Parathyroid adenoma (tissue), 2 donors: ENCODE measurements around the gene JPH2.

Source experiments
- H2AFZ ChIP-seq: fragments of 300-600 bp; sonication (generic); one replicate; pipeline ENCODE4 v1.7.0; 2017; ENCODE audit warnings: antibody characterized with exemption, mild to moderate bottlenecking
- H3K27ac ChIP-seq: fragments of 300-600 bp; sonication (generic); one replicate; pipeline ENCODE4 v1.7.0; 2017
- H3K27me3 ChIP-seq: fragments of 300-600 bp; sonication (generic); one replicate; pipeline ENCODE4 v1.7.0; 2017; ENCODE audit warnings: low read length; ENCODE audit not compliant: control insufficient read depth, insufficient read depth
- H3K36me3 ChIP-seq: fragments of 300-600 bp; sonication (generic); one replicate; pipeline ENCODE4 v1.7.0; 2017; ENCODE audit warnings: low read length; ENCODE audit not compliant: control insufficient read depth, insufficient read depth
- H3K4me1 ChIP-seq: fragments of 300-600 bp; sonication (generic); one replicate; pipeline ENCODE4 v1.7.0; 2017; ENCODE audit warnings: control low read depth
- H3K4me2 ChIP-seq: fragments of 300-600 bp; sonication (generic); one replicate; pipeline ENCODE4 v1.7.0; 2017; ENCODE audit warnings: low read length
- H3K4me3 ChIP-seq: fragments of 300-600 bp; sonication (generic); one replicate; pipeline ENCODE4 v1.7.0; 2017; ENCODE audit warnings: low read depth, low read length
- H3K79me2 ChIP-seq: fragments of 300-600 bp; sonication (generic); one replicate; pipeline ENCODE4 v1.7.0; 2017; ENCODE audit warnings: control low read depth
- H3K9ac ChIP-seq: fragments of 300-600 bp; sonication (generic); one replicate; pipeline ENCODE4 v1.7.0; 2017; ENCODE audit warnings: mild to moderate bottlenecking
- H3K9me3 ChIP-seq: fragments of 300-600 bp; sonication (generic); one replicate; pipeline ENCODE4 v1.7.0; 2017; ENCODE audit warnings: low read length; ENCODE audit not compliant: control insufficient read depth
- CTCF ChIP-seq: fragments of 300-600 bp; sonication (generic); IDR thresholded peaks from one replicate; pipeline ENCODE4 v1.7.0; 2017; ENCODE audit warnings: antibody characterized with exemption, mild to moderate bottlenecking
- donor health status: primary hyperparathyroidism.

Gene JPH2

GRCh38 chr20:44074252-44075151 lies 112.5 kb downstream of the JPH2 start:
- no peak overlapping the region for H3K4me2 ChIP-seq
- no peaks in the 10 kb centered on the region for H3K9me3 ChIP-seq
- H3K79me2 ChIP-seq = no peaks in the 10 kb centered on the region
- H3K36me3 ChIP-seq = no peaks in the 10 kb centered on the region
- no peak overlapping the region for H3K4me3 ChIP-seq
- no peak overlapping the region for H2AFZ ChIP-seq
- H3K4me1 ChIP-seq = no peaks in the 10 kb centered on the region
- no peak overlapping the region for H3K9ac ChIP-seq
- H3K27ac ChIP-seq = no peak overlapping the region
- TF ChIP-seq CTCF = no peak
- no peaks in the 10 kb centered on the region for H3K27me3 ChIP-seq

GRCh38 chr20:44073675-44074071 lies 113.3 kb downstream of the JPH2 start:
- H3K9ac ChIP-seq = no peak overlapping the region
- H2AFZ ChIP-seq = no peak overlapping the region
- no peak overlapping the region for H3K27ac ChIP-seq
- no peaks in the 10 kb centered on the region for H3K9me3 ChIP-seq
- H3K27me3 ChIP-seq = no peaks in the 10 kb centered on the region
- TF ChIP-seq CTCF = no peak
- no peaks in the 10 kb centered on the region for H3K36me3 ChIP-seq
- H3K4me2 ChIP-seq = no peak overlapping the region
- H3K79me2 ChIP-seq = no peaks in the 10 kb centered on the region
- H3K4me1 ChIP-seq = no peaks in the 10 kb centered on the region
- no peak overlapping the region for H3K4me3 ChIP-seq

GRCh38 chr20:44073011-44073674 lies 113.8 kb downstream of the JPH2 start:
- no peak overlapping the region for H3K27ac ChIP-seq
- H3K4me3 ChIP-seq = no peak overlapping the region
- H3K9me3 ChIP-seq = no peaks in the 10 kb centered on the region
- H3K4me1 ChIP-seq = no peaks in the 10 kb centered on the region
- H3K9ac ChIP-seq = no peak overlapping the region
- no peak overlapping the region for H2AFZ ChIP-seq
- H3K27me3 ChIP-seq = no peaks in the 10 kb centered on the region
- no peaks in the 10 kb centered on the region for H3K36me3 ChIP-seq
- H3K79me2 ChIP-seq = no peaks in the 10 kb centered on the region
- H3K4me2 ChIP-seq = no peak overlapping the region
- no peak for TF ChIP-seq CTCF

- no peaks in the 10 kb centered on the region for H3K9me3 ChIP-seq
- no peaks in the 10 kb centered on the region for H3K4me1 ChIP-seq
- H2AFZ ChIP-seq = no peak overlapping the region
- no peaks in the 10 kb centered on the region for H3K27me3 ChIP-seq
- no peak overlapping the region for H3K9ac ChIP-seq
- H3K27ac ChIP-seq = no peak overlapping the region
- no peak overlapping the region for H3K4me2 ChIP-seq
- no peaks in the 10 kb centered on the region for H3K36me3 ChIP-seq
- no peaks in the 10 kb centered on the region for H3K79me2 ChIP-seq
- no peak for TF ChIP-seq CTCF
- no peak overlapping the region for H3K4me3 ChIP-seq
Measured at GRCh38 chr20:44072384-44072783, 114.6 kb downstream of the JPH2 start.
